NCI-H82 (cell line): ENCODE data around the gene SDHA.
A peak's percentile ranks its signal among the peaks of the same experiment; 100 is the strongest.
"Not testable (repeated sequence)": the region's sequence is repeated elsewhere in the genome, so short reads cannot be mapped to it uniquely, and the experiment has no call there.

Experiments used
- DNase-seq: peaks from one replicate; lab custom pipeline; 2025; lab: John Stamatoyannopoulos, UW

Gene SDHA

GRCh38 chr5:198516-199196 lies 19.5 kb upstream of the SDHA start:
- DNase-seq = no peak

GRCh38 chr5:199197-199949 lies 18.7 kb upstream of the SDHA start:
- no peak for DNase-seq

GRCh38 chr5:199950-200645 lies 18.0 kb upstream of the SDHA start:
- no peak for DNase-seq

GRCh38 chr5:200985-201384 lies 17.1 kb upstream of the SDHA start:
- no peak for DNase-seq

- no peak for DNase-seq
Measured at GRCh38 chr5:201672-202071, 16.4 kb upstream of the SDHA start.

GRCh38 chr5:203246-203930 lies 14.7 kb upstream of the SDHA start:
- no peak for DNase-seq

GRCh38 chr5:204001-204400 lies 14.1 kb upstream of the SDHA start:
- DNase-seq = no peak

- DNase-seq = no peak
Measured at GRCh38 chr5:204462-204861, 13.7 kb upstream of the SDHA start.

- no peak for DNase-seq
Measured at GRCh38 chr5:204966-205670, 13.0 kb upstream of the SDHA start.

GRCh38 chr5:206406-206805 lies 11.7 kb upstream of the SDHA start:
- DNase-seq = no peak

GRCh38 chr5:206927-207536 lies 11.1 kb upstream of the SDHA start:
- DNase-seq = no peak

GRCh38 chr5:207599-207998 lies 10.5 kb upstream of the SDHA start:
- no peak for DNase-seq

GRCh38 chr5:208449-209114 lies 9.5 kb upstream of the SDHA start:
- no peak for DNase-seq

GRCh38 chr5:213803-214395 lies 4.2 kb upstream of the SDHA start:
- DNase-seq = no peak

GRCh38 chr5:215256-215655 lies 2.9 kb upstream of the SDHA start:
- DNase-seq = not testable (repeated sequence)

GRCh38 chr5:216076-216475 lies 2.0 kb upstream of the SDHA start:
- not testable (repeated sequence) for DNase-seq

- DNase-seq = peak; percentile 39
Measured at GRCh38 chr5:218457-219291, 554 bp downstream of the SDHA start.

GRCh38 chr5:219460-219863 lies 1.3 kb downstream of the SDHA start:
- DNase-seq = peak; percentile 3

GRCh38 chr5:219991-220390 lies 1.9 kb downstream of the SDHA start:
- no peak for DNase-seq
